K562 (cell line): ENCODE results near the gene TANC1. TPM values are rescaled to one million over a fixed set of nuclear protein-coding genes. Genes with fewer than 3 reads are reported as not detected.

ENCODE experiments used
- ARID2 ChIP-seq: fragments of 450-650 bp; IDR thresholded peaks from 2 replicates; pipeline ENCODE4 v1.6.1; 2017; ENCODE audit warnings: antibody characterized with exemption, mild to moderate bottlenecking
- ATF1 ChIP-seq, 2 experiments: fragments of 450-650 bp in 1 of 2; IDR thresholded peaks; 2 replicates each; pipeline ENCODE4 v1.6.1; 2016; ENCODE audit warnings: missing compliant biosample characterization in 1 of 2, missing genetic modification characterization in 1 of 2
- ATF3 ChIP-seq, 2 experiments: fragments of 450-650 bp in 1 of 2; sonication (generic) in 1 of 2; formaldehyde crosslinking in 1 of 2; IDR thresholded peaks in 1 of 2; conservative IDR thresholded peaks in 1 of 2; 2 replicates each; pipeline versions ENCODE4 v1.6.1 to v1.8.1; 2016 to 2023; ENCODE audit warnings: mild to moderate bottlenecking in 2 of 2, moderate library complexity in 2 of 2, inconsistent platforms in 1 of 2, missing genetic modification reagents in 1 of 2
- ATF7 ChIP-seq: fragments of 450-650 bp; IDR thresholded peaks from 2 replicates; pipeline ENCODE4 v1.7.1; 2014; ENCODE audit warnings: mild to moderate bottlenecking, moderate library complexity
- BHLHE40 ChIP-seq: IDR thresholded peaks from 2 replicates; pipeline ENCODE4 v1.6.1; 2011; ENCODE audit warnings: low read length, improper control_type of control experiment
- CREB5 ChIP-seq: fragments of 250-450 bp; sonication (Bioruptor Pico); IDR thresholded peaks from 2 replicates; pipeline ENCODE4 v1.5.0; 2020; ENCODE audit warnings: mild to moderate bottlenecking
- CREM ChIP-seq: IDR thresholded peaks from 2 replicates; pipeline ENCODE4 v1.6.1; 2014; ENCODE audit warnings: antibody characterized with exemption, low read depth
- CSDE1 ChIP-seq, 2 experiments: fragments of 450-650 bp; IDR thresholded peaks; 2 replicates each; pipeline ENCODE4 v1.6.1; 2016; ENCODE audit warnings: mild to moderate bottlenecking in 1 of 2
- DLX4 ChIP-seq: fragments of 250-450 bp; sonication (Bioruptor Pico); IDR thresholded peaks from 2 replicates; pipeline ENCODE4 v1.6.1; 2021; ENCODE audit warnings: mild to moderate bottlenecking
- ETS2 ChIP-seq: IDR thresholded peaks from 2 replicates; pipeline ENCODE4 v1.6.1; 2016; ENCODE audit warnings: borderline replicate concordance, missing genetic modification characterization, mild to moderate bottlenecking, moderate library complexity, missing compliant biosample characterization; ENCODE audit not compliant: poor library complexity, severe bottlenecking
- HDAC2 ChIP-seq: fragments of 450-650 bp; IDR thresholded peaks from 2 replicates; pipeline ENCODE4 v1.6.1; 2016; ENCODE audit warnings: mild to moderate bottlenecking
- HNRNPLL ChIP-seq: fragments of 200-400 bp; formaldehyde crosslinking; IDR thresholded peaks from 2 replicates; pipeline ENCODE4 v1.6.1; 2017; ENCODE audit warnings: low read length, low read depth, mild to moderate bottlenecking; ENCODE audit not compliant: poor library complexity, severe bottlenecking
- JUND ChIP-seq, 2 experiments: IDR thresholded peaks; 2 replicates in 1 of 2; 3 replicates in 1 of 2; pipeline ENCODE4 v1.6.1; 2011; ENCODE audit warnings: borderline replicate concordance in 2 of 2, low read depth in 2 of 2, low read length in 2 of 2, improper control_type of control experiment in 1 of 2, missing biosample characterization in 1 of 2, missing genetic modification characterization in 1 of 2, missing genetic modification reagents in 1 of 2
- MEF2A ChIP-seq: IDR thresholded peaks from 2 replicates; pipeline ENCODE4 v1.6.1; 2011; ENCODE audit warnings: low read depth, mild to moderate bottlenecking, low read length, moderate library complexity; ENCODE audit not compliant: control insufficient read depth
- MTA2 ChIP-seq: fragments of 450-650 bp; IDR thresholded peaks from 2 replicates; pipeline ENCODE4 v1.6.1; 2016; ENCODE audit warnings: low read depth
- NFE2 ChIP-seq: IDR thresholded peaks from 2 replicates; pipeline ENCODE4 v1.6.1; 2014; ENCODE audit warnings: antibody characterized with exemption, low read depth
- NFE2L1 ChIP-seq: fragments of 450-650 bp; IDR thresholded peaks from 2 replicates; pipeline ENCODE4 v1.6.1; 2016; ENCODE audit warnings: missing genetic modification characterization, low read depth, mild to moderate bottlenecking, missing compliant biosample characterization, moderate library complexity, borderline replicate concordance
- PHF21A ChIP-seq: fragments of 450-650 bp; IDR thresholded peaks from 2 replicates; pipeline ENCODE4 v1.6.1; 2017; ENCODE audit warnings: low read depth, borderline replicate concordance
- TAL1 ChIP-seq: fragments of 450-650 bp; IDR thresholded peaks from 2 replicates; pipeline ENCODE4 v1.6.1; 2016; ENCODE audit warnings: mild to moderate bottlenecking
- YY1 ChIP-seq, 3 experiments: IDR thresholded peaks; 2 replicates each; pipeline ENCODE4 v1.6.1; 2011; ENCODE audit warnings: low read length in 2 of 3, mild to moderate bottlenecking in 2 of 3, moderate library complexity in 2 of 3, borderline replicate concordance in 1 of 3, control low read depth in 1 of 3, low read depth in 1 of 3; ENCODE audit not compliant: insufficient read depth in 3 of 3, insufficient replicate concordance in 2 of 3, control insufficient read depth in 1 of 3, insufficient read length in 1 of 3; ENCODE audit errors: extremely low read depth in 1 of 3
- ZBTB43 ChIP-seq: sonication (generic); formaldehyde crosslinking; IDR thresholded peaks from 2 replicates; pipeline ENCODE4 v1.8.0; 2023; ENCODE audit warnings: mild to moderate bottlenecking, missing genetic modification reagents
- ZNF354B ChIP-seq: fragments of 250-450 bp; sonication (Bioruptor Pico); IDR thresholded peaks from 2 replicates; pipeline ENCODE4 v1.4.0; 2020
- polyA plus RNA-seq, 8 experiments: library from polyadenylated mRNA; depleted of rRNA in 4 of 8; stranded (reverse) in 5 of 8; unstranded in 3 of 8; fragments of >200 nt; fragmentation: Nextera tagmentation in 2 of 8; fragmentation: Illumina TruSeq in 1 of 8; extraction: Ambion mirVana in 2 of 8; extraction: Trizol in 1 of 8; gene quantifications; 2 replicates each; pipeline versions ENCODE4 v1.2.1 to v1.2.3, GENCODE V29; 2011 to 2014; ENCODE audit warnings: inconsistent platforms in 1 of 8, missing spikeins in 1 of 8
- total RNA-seq, 7 experiments: library from RNA; depleted of rRNA in 6 of 7; stranded (reverse); fragments of >200 nt in 6 of 7; fragmentation: Illumina TruSeq in 2 of 7; extraction: Trizol in 2 of 7; gene quantifications; 2 replicates each; pipeline versions ENCODE4 v1.2.1 to v1.2.3, GENCODE V29; 2011 to 2021; ENCODE audit warnings: low replicate concordance in 1 of 7

Gene TANC1
- total and polyA plus RNA-seq, 9 of the 15 experiments (the other 6 are each of a cell fraction or from before 2014, with no cell fraction given), result under 0.01 to 0.20 (median 0.07) TPM; not detected in 1

GRCh38 chr2:158953926-158954763 is 14.3 kb upstream of the TANC1 start (continued):
- TF ChIP-seq ATF3 (IDR thresholded peaks at IDR 0.05) (peak; percentile 34; the same call in 1 of the 2 replicates), ATF3 (CRISPR knock-in tag; conservative IDR thresholded peaks at IDR 0.05) (no peak), MTA2 (no peak), ETS2 (tag) (no peak), NFE2 (no peak), HNRNPLL (no peak), YY1 (IDR thresholded peaks at IDR 0.05; ENCODE audit: borderline replicate concordance in 1 of 3, control insufficient read depth in 1 of 3, extremely low read depth in 1 of 3, insufficient read depth in 3 of 3, insufficient read length in 1 of 3, insufficient replicate concordance in 2 of 3, low read depth in 1 of 3, low read length in 2 of 3) (no peak), BHLHE40 (no peak), ZBTB43 (no peak), ZNF354B (CRISPR knock-in tag) (no peak), ATF1 (CRISPR knock-in tag; IDR thresholded peaks at IDR 0.05) (no peak), ATF1 (tag; IDR thresholded peaks at IDR 0.05) (peak; percentile 53; the same call in 1 of the 2 replicates), HDAC2 (no peak), PHF21A (no peak), TAL1 (no peak), CSDE1 (IDR thresholded peaks at IDR 0.05) (no peak), JUND (IDR thresholded peaks at IDR 0.05; ENCODE audit: borderline replicate concordance, low read depth, low read length) (peak; percentile 51; the same call in 1 of the 2 replicates), JUND (tag; IDR thresholded peaks at IDR 0.05; ENCODE audit: borderline replicate concordance, low read depth, low read length) (no peak), MEF2A (no peak), ARID2 (no peak), CREB5 (CRISPR knock-in tag) (no peak), DLX4 (CRISPR knock-in tag) (no peak), CREM (0 out of 2 replicates have a peak, but pooled peaks have one; percentile 31), NFE2L1 (tag) (no peak), ATF7 (peak; percentile 69; the same call in 1 of the 2 replicates)
